ENCODE measurements around the gene PTPRT. TPM values are rescaled to one million over a fixed set of nuclear protein-coding genes. Genes with fewer than 3 reads are reported as not detected.

The PTPRT gene
- polyA plus RNA-seq, 10 donors, result 0.35 to 1.8 (median 0.64) TPM

GRCh38 chr20:42125426-42125825, 1064.3 kb downstream of the PTPRT start:
- DNase-seq, result no peak

GRCh38 chr20:42123981-42124473, 1065.7 kb downstream of the PTPRT start:
- DNase-seq, result peak; percentile 50 to 73 (median 63)

- no peak for DNase-seq
These were observed 1071.1 kb downstream of the PTPRT start for GRCh38 chr20:42118409-42119125.

GRCh38 chr20:42118001-42118400, 1071.7 kb downstream of the PTPRT start:
- DNase-seq, result no peak

- no peak for DNase-seq
These were observed 1076.5 kb downstream of the PTPRT start for GRCh38 chr20:42113236-42113635.

GRCh38 chr20:42112161-42112560, 1077.5 kb downstream of the PTPRT start:
- DNase-seq, result no peak

GRCh38 chr20:42111349-42111748, 1078.4 kb downstream of the PTPRT start:
- no peak for DNase-seq

GRCh38 chr20:42110301-42110700, 1079.4 kb downstream of the PTPRT start:
- no peak for DNase-seq

- no peak for DNase-seq
These were observed 1087.7 kb downstream of the PTPRT start for GRCh38 chr20:42102000-42102399.

- DNase-seq, result peak in 1 of 3 donors; percentile 24
These were observed 1089.5 kb downstream of the PTPRT start for GRCh38 chr20:42100137-42100704.

GRCh38 chr20:42099101-42099500, 1090.6 kb downstream of the PTPRT start:
- DNase-seq, result no peak

- DNase-seq, result no peak
These were observed 1091.3 kb downstream of the PTPRT start for GRCh38 chr20:42098418-42098817.

GRCh38 chr20:42097741-42098140, 1092.0 kb downstream of the PTPRT start:
- DNase-seq, result no peak

- no peak for DNase-seq
These were observed 1094.5 kb downstream of the PTPRT start for GRCh38 chr20:42095221-42095620.

GRCh38 chr20:42093542-42094440, 1095.9 kb downstream of the PTPRT start:
- DNase-seq, result peak in 1 of 3 donors; percentile 9

GRCh38 chr20:42093041-42093440, 1096.7 kb downstream of the PTPRT start:
- DNase-seq, result no peak

GRCh38 chr20:42085366-42085765, 1104.3 kb downstream of the PTPRT start:
- no peak for DNase-seq

GRCh38 chr20:42083280-42083679, 1106.4 kb downstream of the PTPRT start:
- DNase-seq, result peak; percentile 2 to 42 (median 7)

- peak; percentile 79 to 95 (median 90) for DNase-seq
These were observed 1107.1 kb downstream of the PTPRT start for GRCh38 chr20:42082611-42083010.

GRCh38 chr20:42080956-42081355, 1108.8 kb downstream of the PTPRT start:
- no peak for DNase-seq

GRCh38 chr20:42074944-42075343, 1114.8 kb downstream of the PTPRT start:
- DNase-seq, result peak in 1 of 3 donors; percentile 30

- DNase-seq, result peak in 1 of 3 donors; percentile 27
These were observed 1122.1 kb downstream of the PTPRT start for GRCh38 chr20:42067596-42067995.

All from muscle of back (tissue), 11 donors.